ENCODE data around the gene SLCO3A1.

Gene SLCO3A1

GRCh38 chr15:92053753-92054316 lies 200.3 kb downstream of the SLCO3A1 start:
- no peak overlapping the region for H3K27ac ChIP-seq (ENCODE audit: extremely low read depth, low read depth, low read length)
- ChIA-PET CTCF (interaction anchor here (0.5 to 1.4 kb wide), 4 partner anchors 13 to 919 kb away, joined by 3 to 5 read pairs (median 4); no protein-coding TSS in a partner anchor), POLR2A (no interaction called here)
- no peaks in the 10 kb centered on the region for H3K9me3 ChIP-seq (ENCODE audit: control insufficient read depth, insufficient read depth, low read depth, low read length)
- no peaks in the 10 kb centered on the region for H3K4me1 ChIP-seq (ENCODE audit: control insufficient read depth, insufficient read depth, low read length)
- no peak overlapping the region for H3K4me3 ChIP-seq (ENCODE audit: low read depth, low read length)
- no peaks in the 10 kb centered on the region for H3K36me3 ChIP-seq (ENCODE audit: control insufficient read depth in 2 of 2, insufficient read depth in 1 of 2, low read length in 2 of 2)
- TF ChIP-seq GLIS1 (tag by site-specific recombination; IDR thresholded peaks at IDR 0.05) (no peak), ZBTB10 (tag by site-specific recombination; IDR thresholded peaks at IDR 0.05) (no peak), ZFHX2 (tag by site-specific recombination; conservative IDR thresholded peaks at IDR 0.05) (0 out of 2 replicates have a peak, but pooled peaks have one; percentile 21)

- no peaks in the 10 kb centered on the region for H3K9me3 ChIP-seq (ENCODE audit: control insufficient read depth, insufficient read depth, low read depth, low read length)
- no peak for TF ChIP-seq MYNN (tag by site-specific recombination; IDR thresholded peaks at IDR 0.05; ENCODE audit: borderline replicate concordance)
- CTCF ChIA-PET, result interaction anchor here (1.8 kb wide), 1 partner anchor 22 kb away, joined by 4 read pairs; no protein-coding TSS in a partner anchor
- no peak overlapping the region for H3K4me3 ChIP-seq (ENCODE audit: low read depth, low read length)
- H3K36me3 ChIP-seq (ENCODE audit: control insufficient read depth in 2 of 2, insufficient read depth in 1 of 2, low read length in 2 of 2), result no peaks in the 10 kb centered on the region
- POLR2A ChIA-PET, result no interaction called here
- no peaks in the 10 kb centered on the region for H3K4me1 ChIP-seq (ENCODE audit: control insufficient read depth, insufficient read depth, low read length)
- H3K27ac ChIP-seq (ENCODE audit: extremely low read depth, low read depth, low read length), result no peak overlapping the region
These were observed 203.4 kb downstream of the SLCO3A1 start for GRCh38 chr15:92056875-92057274.

- Histone ChIP-seq H3K4me1 (ENCODE audit: control insufficient read depth, insufficient read depth, low read length) (no peaks in the 10 kb centered on the region), H3K36me3 (ENCODE audit: control insufficient read depth in 2 of 2, insufficient read depth in 1 of 2, low read length in 2 of 2) (no peaks in the 10 kb centered on the region), H3K27ac (ENCODE audit: extremely low read depth, low read depth, low read length) (no peak overlapping the region), H3K9me3 (ENCODE audit: control insufficient read depth, insufficient read depth, low read depth, low read length) (no peaks in the 10 kb centered on the region), H3K4me3 (ENCODE audit: low read depth, low read length) (no peak overlapping the region)
- POLR2A ChIA-PET, result no interaction called here
- CTCF ChIA-PET, result interaction anchor here (2.6 kb wide), 1 partner anchor 353 kb away, joined by 7 read pairs; no protein-coding TSS in a partner anchor
- TF ChIP-seq RBAK (tag by site-specific recombination; IDR thresholded peaks at IDR 0.05) (no peak), HOXA7 (CRISPR knock-in tag; IDR thresholded peaks at IDR 0.05; ENCODE audit: borderline replicate concordance) (no peak), ZNF174 (tag by site-specific recombination; IDR thresholded peaks at IDR 0.05) (no peak), ZNF596 (tag by site-specific recombination; IDR thresholded peaks at IDR 0.05) (no peak), GFI1B (tag by site-specific recombination; IDR thresholded peaks at IDR 0.05) (no peak), ZBTB6 (tag by site-specific recombination; IDR thresholded peaks at IDR 0.05) (no peak), KLF16 (tag by site-specific recombination; IDR thresholded peaks at IDR 0.05) (no peak), ZNF777 (tag by site-specific recombination; IDR thresholded peaks at IDR 0.05; ENCODE audit: borderline replicate concordance) (no peak), ZNF175 (tag by site-specific recombination; IDR thresholded peaks at IDR 0.05) (no peak), SP2 (tag by site-specific recombination; IDR thresholded peaks at IDR 0.05) (no peak), ZNF221 (tag by site-specific recombination; IDR thresholded peaks at IDR 0.05; ENCODE audit: borderline replicate concordance) (no peak), BCL11A (tag by site-specific recombination; IDR thresholded peaks at IDR 0.05; ENCODE audit: low read depth) (no peak), ZNF791 (tag by site-specific recombination; IDR thresholded peaks at IDR 0.05) (no peak), ZNF311 (tag by site-specific recombination; IDR thresholded peaks at IDR 0.05; ENCODE audit: borderline replicate concordance) (no peak), ZNF211 (tag by site-specific recombination; IDR thresholded peaks at IDR 0.05; ENCODE audit: low read depth) (no peak), ZNF274 (IDR thresholded peaks at IDR 0.05; ENCODE audit: low read length) (no peak), ZNF274 (tag by site-specific recombination; IDR thresholded peaks at IDR 0.05; ENCODE audit: borderline replicate concordance) (no peak), ZNF623 (tag by site-specific recombination; IDR thresholded peaks at IDR 0.05) (no peak)
These were observed 205.8 kb downstream of the SLCO3A1 start for GRCh38 chr15:92059036-92059970.
